Left ventricle myocardium superior (tissue), 1 donor: ENCODE data around the gene ATP13A3. TPM values are rescaled to one million over a fixed set of nuclear protein-coding genes. Genes with fewer than 3 reads are reported as not detected.
A peak's percentile ranks its signal among the peaks of the same experiment; 100 is the strongest.

Experiments
- ATAC-seq: fragments of 200-7000 bp; cut with Tn5 transposase; one replicate; pipeline ENCODE4 v1.9.1; 2020; ENCODE audit warnings: mild to moderate bottlenecking, moderate library complexity
- DNase-seq: peaks from one replicate; pipeline ENCODE4 v3.0.0-alpha.2; 2020
- intact Hi-C: fragments of 100-400 bp; cut with micrococcal nuclease; formaldehyde crosslinking; loops from one replicate; pipeline ENCODE4 v1.11.0; 2022
- total RNA-seq: library from RNA; stranded (reverse); fragmentation: NEBNext Ultra II Directional; extraction: Animal tissue kit (Norgen Biotek cat#: 25700); gene quantifications from one replicate; pipeline ENCODE4 v1.2.1, GENCODE V29; 2021
- donor health status: DM: no; HTN: yes; CAD: no; lungs with severe emphysema.

Gene ATP13A3
- total RNA-seq, 1 donor from 2014 or later = 41.4 TPM

GRCh38 chr3:194458131-194458530 lies 28.7 kb downstream of the ATP13A3 start:
- ATAC-seq = no peak
- intact Hi-C loops = no loop called here
- DNase-seq = no peak

- DNase-seq = no peak
- no peak for ATAC-seq
- intact Hi-C loops = no loop called here
These were observed 31.3 kb downstream of the ATP13A3 start for GRCh38 chr3:194455481-194455880.

- intact Hi-C loops = no loop called here
- no peak for ATAC-seq
- DNase-seq = no peak
These were observed 36.5 kb downstream of the ATP13A3 start for GRCh38 chr3:194450341-194450740.

GRCh38 chr3:194449913-194450312 lies 36.9 kb downstream of the ATP13A3 start:
- ATAC-seq = no peak
- DNase-seq = no peak
- intact Hi-C loops = no loop called here

- intact Hi-C loops = no loop called here
- no peak for DNase-seq
- ATAC-seq = no peak
These were observed 39.1 kb downstream of the ATP13A3 start for GRCh38 chr3:194447657-194448056.

- no peak for ATAC-seq
- intact Hi-C loops = no loop called here
- no peak for DNase-seq
These were observed 39.6 kb downstream of the ATP13A3 start for GRCh38 chr3:194447161-194447560.

GRCh38 chr3:194446754-194447153 lies 40.0 kb downstream of the ATP13A3 start:
- ATAC-seq (no peak), DNase-seq (no peak)
- intact Hi-C loops = no loop called here

GRCh38 chr3:194446172-194446571 lies 40.6 kb downstream of the ATP13A3 start:
- no peak for ATAC-seq
- no peak for DNase-seq
- intact Hi-C loops = no loop called here

GRCh38 chr3:194443901-194444300 lies 42.9 kb downstream of the ATP13A3 start:
- ATAC-seq (no peak), DNase-seq (no peak)
- intact Hi-C loops = no loop called here

GRCh38 chr3:194440756-194441155 lies 46.0 kb downstream of the ATP13A3 start:
- intact Hi-C loops = no loop called here

GRCh38 chr3:194439881-194440550 lies 46.8 kb downstream of the ATP13A3 start:
- DNase-seq (no peak), ATAC-seq (peak; percentile 29)
- intact Hi-C loops = no loop called here

More at GRCh38 chr3:194440756-194441155, 46.0 kb downstream of the ATP13A3 start:
- DNase-seq (no peak), ATAC-seq (no peak)

GRCh38 chr3:194434503-194434902 lies 52.3 kb downstream of the ATP13A3 start:
- ATAC-seq (no peak), DNase-seq (no peak)
- intact Hi-C loops = no loop called here

- DNase-seq = no peak
- no peak for ATAC-seq
These were observed 55.2 kb downstream of the ATP13A3 start for GRCh38 chr3:194431554-194431953.

GRCh38 chr3:194425399-194425798 lies 61.4 kb downstream of the ATP13A3 start:
- intact Hi-C loops = no loop called here
- DNase-seq (no peak), ATAC-seq (no peak)

More at GRCh38 chr3:194431554-194431953, 55.2 kb downstream of the ATP13A3 start:
- intact Hi-C loops = no loop called here

GRCh38 chr3:194424953-194425352 lies 61.8 kb downstream of the ATP13A3 start:
- DNase-seq (no peak), ATAC-seq (no peak)
- intact Hi-C loops = no loop called here

- DNase-seq (no peak), ATAC-seq (no peak)
- intact Hi-C loops = no loop called here
These were observed 62.4 kb downstream of the ATP13A3 start for GRCh38 chr3:194424373-194424772.

- DNase-seq = no peak
- peak; percentile 84 for ATAC-seq
- intact Hi-C loops = no loop called here
These were observed 63.5 kb downstream of the ATP13A3 start for GRCh38 chr3:194423317-194423716.

GRCh38 chr3:194422188-194422587 lies 64.6 kb downstream of the ATP13A3 start:
- intact Hi-C loops = no loop called here
- ATAC-seq = no peak
- no peak for DNase-seq

GRCh38 chr3:194418671-194419070 lies 68.1 kb downstream of the ATP13A3 start:
- ATAC-seq = no peak
- intact Hi-C loops = no loop called here

GRCh38 chr3:194407423-194407822 lies 79.4 kb downstream of the ATP13A3 start:
- no peak for DNase-seq
- intact Hi-C loops = no loop called here
- ATAC-seq = no peak

More at GRCh38 chr3:194418671-194419070, 68.1 kb downstream of the ATP13A3 start:
- no peak for DNase-seq

GRCh38 chr3:194405766-194406165 lies 81.0 kb downstream of the ATP13A3 start:
- DNase-seq = no peak
- ATAC-seq = no peak
- intact Hi-C loops = no loop called here
